Measurements from ENCODE around the gene PRKCH. TPM values are rescaled to one million over a fixed set of nuclear protein-coding genes. Genes with fewer than 3 reads are reported as not detected.

The PRKCH gene
- total RNA-seq, 4 donors from 2014 or later = 49.5 to 147 (median 59.2) TPM

DNA sequence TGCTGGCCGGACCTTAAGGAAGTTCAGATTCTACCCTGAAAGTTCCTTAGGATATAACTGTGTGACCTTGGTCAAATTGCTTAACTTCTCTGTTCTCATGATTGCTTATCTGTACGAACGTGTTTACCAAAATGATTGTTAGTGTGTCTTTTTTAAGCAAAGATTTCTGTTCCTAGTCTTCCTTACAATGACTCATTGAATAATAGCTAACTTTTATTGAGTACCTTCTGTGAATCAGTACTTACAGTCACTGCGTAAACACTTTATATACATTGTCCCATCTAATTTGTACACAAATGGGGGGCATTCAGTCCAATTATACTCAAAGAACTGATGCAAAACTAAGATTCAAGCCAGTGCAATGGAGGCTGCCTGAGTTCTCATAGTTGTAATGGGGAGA is 36.0 kb upstream of the PRKCH start:
- no peak for TF ChIP-seq POLR2AphosphoS5 (IDR thresholded peaks at IDR 0.05)
- no peak for TF ChIP-seq POLR2A (IDR thresholded peaks at IDR 0.05)
- TF ChIP-seq, protein P1, sequence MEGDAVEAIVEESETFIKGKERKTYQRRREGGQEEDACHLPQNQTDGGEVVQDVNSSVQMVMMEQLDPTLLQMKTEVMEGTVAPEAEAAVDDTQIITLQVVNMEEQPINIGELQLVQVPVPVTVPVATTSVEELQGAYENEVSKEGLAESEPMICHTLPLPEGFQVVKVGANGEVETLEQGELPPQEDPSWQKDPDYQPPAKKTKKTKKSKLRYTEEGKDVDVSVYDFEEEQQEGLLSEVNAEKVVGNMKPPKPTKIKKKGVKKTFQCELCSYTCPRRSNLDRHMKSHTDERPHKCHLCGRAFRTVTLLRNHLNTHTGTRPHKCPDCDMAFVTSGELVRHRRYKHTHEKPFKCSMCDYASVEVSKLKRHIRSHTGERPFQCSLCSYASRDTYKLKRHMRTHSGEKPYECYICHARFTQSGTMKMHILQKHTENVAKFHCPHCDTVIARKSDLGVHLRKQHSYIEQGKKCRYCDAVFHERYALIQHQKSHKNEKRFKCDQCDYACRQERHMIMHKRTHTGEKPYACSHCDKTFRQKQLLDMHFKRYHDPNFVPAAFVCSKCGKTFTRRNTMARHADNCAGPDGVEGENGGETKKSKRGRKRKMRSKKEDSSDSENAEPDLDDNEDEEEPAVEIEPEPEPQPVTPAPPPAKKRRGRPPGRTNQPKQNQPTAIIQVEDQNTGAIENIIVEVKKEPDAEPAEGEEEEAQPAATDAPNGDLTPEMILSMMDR (IDR thresholded peaks at IDR 0.05) = no peak
- no peak for TF ChIP-seq EP300 (IDR thresholded peaks at IDR 0.05)
- H3K4me1 ChIP-seq = peaks cover 15% of the 10 kb centered on the region
- no peaks in the 10 kb centered on the region for H3K9me3 ChIP-seq
- DNase-seq (ENCODE audit: low spot score in 2 of 2) = no peak
- H3K27me3 ChIP-seq = no peaks in the 10 kb centered on the region
- 87% methylated on average over 4 of the region's 4 CpGs for WGBS
- H3K4me3 ChIP-seq = no peak overlapping the region
- no peak overlapping the region for H3K27ac ChIP-seq
- no peaks in the 10 kb centered on the region for H3K36me3 ChIP-seq

DNA sequence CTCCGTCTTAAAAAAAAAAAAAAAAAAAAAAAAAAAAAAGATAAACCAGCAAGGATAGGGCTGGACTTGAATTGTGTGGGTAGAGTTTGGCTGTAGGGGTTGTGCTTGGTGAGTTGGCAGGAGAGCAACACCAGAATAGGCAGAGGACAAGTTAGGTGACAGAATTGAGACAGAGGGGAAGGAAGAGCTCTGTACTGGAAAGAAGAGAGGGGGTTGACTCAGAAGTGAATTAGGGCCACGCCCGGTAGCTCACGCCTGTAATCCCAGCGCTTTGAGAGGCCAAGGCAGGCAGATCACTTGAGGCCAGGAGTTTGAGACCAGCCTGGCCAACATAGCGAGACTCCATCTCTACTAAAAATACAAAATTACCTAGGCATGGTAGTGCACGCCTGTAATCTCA is 34.2 kb upstream of the PRKCH start:
- H3K4me3 ChIP-seq = no peak overlapping the region
- WGBS = 65% methylated on average over 7 of the region's 7 CpGs
- no peak for DNase-seq (ENCODE audit: low spot score in 2 of 2)
- no peaks in the 10 kb centered on the region for H3K9me3 ChIP-seq
- H3K4me1 ChIP-seq = peaks cover 5% of the 10 kb centered on the region
- H3K27me3 ChIP-seq = no peaks in the 10 kb centered on the region
- no peak for TF ChIP-seq POLR2A (IDR thresholded peaks at IDR 0.05)
- TF ChIP-seq, protein P1 (IDR thresholded peaks at IDR 0.05) = no peak
- TF ChIP-seq POLR2AphosphoS5 (IDR thresholded peaks at IDR 0.05) = no peak
- no peak for TF ChIP-seq EP300 (IDR thresholded peaks at IDR 0.05)
- H3K36me3 ChIP-seq = no peaks in the 10 kb centered on the region
- no peak overlapping the region for H3K27ac ChIP-seq

DNA sequence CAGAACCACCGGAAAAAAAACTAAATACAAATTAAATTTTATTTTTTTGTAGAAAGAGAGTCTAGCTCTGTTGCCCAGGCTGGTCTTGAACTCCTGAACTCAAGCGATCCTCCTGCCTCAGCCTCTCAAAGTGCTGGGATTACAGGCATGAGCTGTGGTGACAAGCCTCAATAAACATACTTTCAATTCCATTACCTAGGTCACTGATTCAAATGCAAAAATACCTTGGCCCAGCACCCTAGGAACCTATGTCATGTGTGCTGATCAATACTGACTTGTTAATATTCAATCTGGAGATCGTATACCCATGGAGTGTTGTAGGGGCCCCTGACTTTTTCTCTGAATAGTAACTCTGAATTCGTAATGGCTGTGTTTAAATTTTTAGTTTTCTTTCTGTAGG is 33.2 kb upstream of the PRKCH start:
- WGBS = 94% methylated on average over 4 of the region's 4 CpGs
- Histone ChIP-seq H3K4me1 (peaks cover 5% of the 10 kb centered on the region), H3K9me3 (no peaks in the 10 kb centered on the region), H3K27ac (no peak overlapping the region), H3K27me3 (no peaks in the 10 kb centered on the region), H3K36me3 (no peaks in the 10 kb centered on the region), H3K4me3 (no peak overlapping the region)
- no peak for TF ChIP-seq POLR2A (IDR thresholded peaks at IDR 0.05)
- TF ChIP-seq, protein P1 (IDR thresholded peaks at IDR 0.05) = no peak
- no peak for TF ChIP-seq POLR2AphosphoS5 (IDR thresholded peaks at IDR 0.05)
- no peak for TF ChIP-seq EP300 (IDR thresholded peaks at IDR 0.05)
- no peak for DNase-seq (ENCODE audit: low spot score in 2 of 2)

DNA sequence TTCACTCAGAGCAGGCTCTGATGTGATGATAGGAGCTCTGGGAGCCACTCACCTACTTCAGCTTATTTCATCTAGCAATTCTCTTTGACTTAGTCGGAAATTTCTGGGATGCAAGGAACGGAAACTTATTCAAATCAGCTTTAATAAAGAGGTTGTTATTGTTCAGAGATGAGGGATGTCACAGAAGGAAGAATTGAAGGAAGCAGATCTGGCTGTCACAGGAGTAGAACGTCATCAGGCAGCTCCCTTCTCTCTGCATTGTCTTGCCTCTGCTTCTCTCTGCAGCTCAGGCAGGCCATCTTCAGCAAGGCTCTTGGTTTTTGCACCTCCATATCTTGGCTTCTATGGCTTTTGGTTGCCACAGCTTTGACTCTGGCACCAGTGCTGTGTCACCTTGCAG is 32.7 kb upstream of the PRKCH start:
- Histone ChIP-seq H3K4me3 (no peak overlapping the region), H3K4me1 (peaks cover 5% of the 10 kb centered on the region), H3K27me3 (no peaks in the 10 kb centered on the region), H3K9me3 (no peaks in the 10 kb centered on the region), H3K27ac (no peak overlapping the region), H3K36me3 (no peaks in the 10 kb centered on the region)
- no peak for DNase-seq (ENCODE audit: low spot score in 2 of 2)
- no peak for TF ChIP-seq POLR2AphosphoS5 (IDR thresholded peaks at IDR 0.05)
- TF ChIP-seq EP300 (IDR thresholded peaks at IDR 0.05) = no peak
- TF ChIP-seq, protein P1 (IDR thresholded peaks at IDR 0.05) = no peak
- no peak for TF ChIP-seq POLR2A (IDR thresholded peaks at IDR 0.05)
- WGBS = 74% methylated on average over 3 of the region's 3 CpGs

DNA sequence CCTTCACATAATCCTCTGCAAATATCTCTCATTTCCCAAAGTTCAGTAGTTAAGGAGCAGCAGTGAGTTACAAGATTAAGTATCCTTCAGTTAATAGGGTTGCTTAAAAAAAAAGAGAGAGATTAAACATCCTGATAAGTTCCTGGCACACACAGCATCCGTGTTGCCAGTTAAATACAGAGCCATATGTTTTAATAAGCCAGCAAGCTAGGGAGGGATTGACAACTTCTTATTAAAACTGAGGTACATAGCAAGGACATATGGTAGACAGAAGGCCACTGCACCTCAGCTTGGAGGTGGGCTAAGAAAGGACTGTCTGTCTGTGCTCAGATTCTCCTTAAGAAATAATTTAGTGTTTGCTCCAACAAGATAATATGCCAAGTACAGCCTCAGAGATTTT is 30.7 kb upstream of the PRKCH start:
- H3K36me3 ChIP-seq = no peaks in the 10 kb centered on the region
- 34% methylated on average over 1 of the region's 1 CpG for whole genome bisulfite sequencing

More for the DNA sequence above, 30.7 kb upstream of the PRKCH start:
- TF ChIP-seq EP300 (IDR thresholded peaks at IDR 0.05) (no peak), POLR2A (IDR thresholded peaks at IDR 0.05) (no peak), POLR2AphosphoS5 (IDR thresholded peaks at IDR 0.05) (no peak)
- TF ChIP-seq, protein P1 (IDR thresholded peaks at IDR 0.05) = no peak
- Histone ChIP-seq H3K27ac (no peak overlapping the region), H3K4me1 (peaks cover 5% of the 10 kb centered on the region), H3K9me3 (no peaks in the 10 kb centered on the region), H3K27me3 (no peaks in the 10 kb centered on the region), H3K4me3 (no peak overlapping the region)
- DNase-seq (ENCODE audit: low spot score in 2 of 2) = no peak
